ENCODE data around the gene ACP4.

GRCh38 chr19:50778906-50779430, 11.2 kb upstream of the ACP4 start:
- TF ChIP-seq EZH2phosphoT487 (IDR thresholded peaks at IDR 0.05; ENCODE audit: insufficient read depth, low read depth) (no peak), EZH2 (IDR thresholded peaks at IDR 0.05; ENCODE audit: insufficient read depth, poor library complexity, severe bottlenecking) (no peak)
